Left ventricle myocardium superior (tissue), 1 donor: ENCODE measurements around the gene ATP2B2. TPM values are rescaled to one million over a fixed set of nuclear protein-coding genes. Genes with fewer than 3 reads are reported as not detected.

ENCODE experiments used
- ATAC-seq: fragments of 200-7000 bp; cut with Tn5 transposase; one replicate; pipeline ENCODE4 v1.9.1; 2020; ENCODE audit warnings: mild to moderate bottlenecking, moderate library complexity
- DNase-seq: peaks from one replicate; pipeline ENCODE4 v3.0.0-alpha.2; 2020
- intact Hi-C: fragments of 100-400 bp; cut with micrococcal nuclease; formaldehyde crosslinking; loops from one replicate; pipeline ENCODE4 v1.11.0; 2022
- total RNA-seq: library from RNA; stranded (reverse); fragmentation: NEBNext Ultra II Directional; extraction: Animal tissue kit (Norgen Biotek cat#: 25700); gene quantifications from one replicate; pipeline ENCODE4 v1.2.1, GENCODE V29; 2021
- donor health status: DM: no; HTN: yes; CAD: no; lungs with severe emphysema.

The ATP2B2 gene
- total RNA-seq, 1 donor from 2014 or later = not detected

GRCh38 chr3:10480871-10481378 lies 24.5 kb downstream of the ATP2B2 start:
- intact Hi-C loops = no loop called here
- DNase-seq (no peak), ATAC-seq (no peak)

DNA sequence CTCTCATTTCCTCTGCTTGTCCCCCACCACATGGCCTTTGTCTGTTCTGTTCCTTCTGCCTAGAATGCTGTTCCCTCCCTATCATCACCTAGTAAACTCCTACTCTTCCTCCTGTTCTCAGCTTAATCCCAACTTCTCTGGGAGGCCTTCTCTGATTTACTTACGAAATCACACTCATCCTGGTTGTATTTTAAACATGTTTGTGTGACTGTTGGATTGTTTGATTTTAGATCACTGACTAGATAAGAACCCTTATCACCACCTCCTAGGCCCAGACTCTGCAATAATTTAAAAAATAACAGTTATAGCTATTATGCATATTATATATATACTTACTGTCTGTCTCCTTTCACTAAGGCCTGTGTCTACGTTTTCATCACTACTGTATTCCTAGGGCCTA lies 26.1 kb downstream of the ATP2B2 start:
- no peak for ATAC-seq
- DNase-seq = no peak
- intact Hi-C loops = no loop called here

DNA sequence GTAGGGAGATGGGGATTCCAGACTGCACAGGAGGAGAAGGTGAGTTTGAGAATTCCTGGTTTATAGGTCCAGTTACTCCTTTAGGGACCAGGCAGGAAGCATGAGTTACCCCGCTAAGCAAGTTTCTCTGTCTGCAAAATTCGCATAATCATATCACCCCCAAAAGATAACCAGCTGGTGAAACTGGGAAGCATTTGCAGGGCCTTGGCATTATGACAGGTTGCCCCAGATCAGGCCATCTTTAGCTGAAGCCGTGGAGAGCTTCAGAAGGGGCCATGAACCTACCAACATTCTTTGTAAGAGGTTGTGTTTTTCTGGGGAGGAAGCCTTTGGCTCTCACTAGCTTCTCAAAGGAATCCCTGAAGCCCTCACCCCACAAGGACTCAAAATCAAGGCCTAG lies 29.4 kb downstream of the ATP2B2 start:
- intact Hi-C loops = no loop called here
- ATAC-seq = no peak
- no peak for DNase-seq

- intact Hi-C loops = no loop called here
- ATAC-seq (no peak), DNase-seq (no peak)
Observed at GRCh38 chr3:10474847-10475246, 30.5 kb downstream of the ATP2B2 start.

GRCh38 chr3:10474275-10474646 lies 31.1 kb downstream of the ATP2B2 start:
- intact Hi-C loops = no loop called here
- DNase-seq = no peak
- peak; percentile 18 for ATAC-seq

DNA sequence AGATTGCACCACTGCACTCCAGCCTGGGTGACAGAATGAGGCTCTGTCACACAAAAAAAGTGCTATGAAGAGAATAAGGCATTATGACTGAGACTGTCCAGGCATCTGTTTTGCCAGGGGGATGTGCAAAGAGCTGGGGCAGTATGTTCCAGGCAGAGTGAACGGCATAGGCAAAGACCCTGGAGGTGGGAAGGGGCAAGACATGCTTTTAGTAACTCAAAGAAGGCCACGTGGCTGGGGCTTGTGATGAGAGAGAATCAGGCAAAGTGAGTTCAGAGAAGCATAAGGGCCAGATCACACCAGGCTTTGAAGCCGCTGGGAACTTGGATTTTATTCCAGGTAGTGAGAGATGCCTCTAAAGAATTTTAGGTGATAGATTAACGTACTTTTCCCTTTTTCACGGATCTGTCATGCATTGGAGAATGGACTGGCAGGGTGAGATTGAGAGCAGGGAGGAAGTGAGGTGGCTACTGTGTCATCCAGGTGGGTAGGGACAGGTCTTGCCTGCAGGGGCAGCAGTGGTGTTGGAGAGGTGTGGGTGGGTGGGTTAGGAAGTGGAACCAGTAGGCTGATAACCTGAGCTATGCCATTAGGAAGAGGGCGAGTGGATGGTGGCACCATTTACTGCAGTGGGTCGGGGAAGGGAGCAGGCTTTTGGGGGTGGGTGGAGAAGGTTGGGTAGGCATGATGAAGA lies 31.7 kb downstream of the ATP2B2 start:
- intact Hi-C loops = no loop called here
- ATAC-seq = no peak
- no peak for DNase-seq

- ATAC-seq = no peak
- intact Hi-C loops = no loop called here
- DNase-seq = no peak
Observed at GRCh38 chr3:10472877-10473440, 32.4 kb downstream of the ATP2B2 start.

GRCh38 chr3:10471054-10471688 lies 34.2 kb downstream of the ATP2B2 start:
- DNase-seq = no peak
- ATAC-seq = no peak
- intact Hi-C loops = no loop called here

DNA sequence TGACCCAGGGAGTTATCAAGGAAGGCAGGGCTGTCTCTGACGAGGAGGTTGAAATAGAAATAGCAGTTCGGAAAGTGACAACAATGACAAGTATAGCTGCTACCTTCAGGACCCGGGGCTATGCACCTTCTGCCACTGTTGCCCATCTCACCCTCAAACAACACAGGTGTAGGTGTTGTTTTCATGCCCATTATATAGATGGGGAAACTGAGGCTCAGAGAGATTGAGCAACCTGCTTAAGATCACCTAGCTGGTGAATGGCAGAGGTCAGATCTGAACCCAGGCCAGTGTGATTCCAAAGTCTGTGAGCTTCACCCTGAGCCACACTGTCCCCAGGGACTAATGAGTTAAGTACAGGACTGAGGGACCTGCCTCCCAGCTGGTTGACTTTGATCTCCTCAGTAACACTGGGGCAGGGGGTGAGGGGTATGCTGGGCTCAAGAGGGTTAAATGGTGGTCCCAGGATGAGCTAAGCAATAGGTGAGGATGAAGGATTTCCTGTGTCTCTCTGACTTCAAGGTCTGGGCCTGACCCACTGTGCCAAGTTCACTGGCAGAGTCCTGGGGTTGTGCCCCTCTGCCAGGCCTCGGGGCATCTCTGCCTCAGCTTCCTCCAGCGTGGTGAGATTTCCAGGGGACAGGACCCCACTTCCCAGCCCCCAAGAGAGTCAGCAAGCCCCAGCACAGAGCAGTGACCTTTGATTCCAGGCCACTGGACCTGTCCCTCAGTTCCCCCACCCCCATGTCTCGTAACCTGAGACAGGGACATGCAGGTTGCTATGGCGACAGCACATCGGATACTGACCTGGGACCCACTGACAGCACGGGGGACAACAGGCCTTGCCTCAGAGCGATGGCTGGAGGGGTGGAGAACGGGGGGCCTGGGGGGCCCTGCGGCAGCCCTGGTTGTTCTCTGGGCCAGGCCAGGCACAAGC lies 35.0 kb downstream of the ATP2B2 start:
- no peak for DNase-seq
- ATAC-seq = no peak
- intact Hi-C loops = no loop called here

- ATAC-seq (no peak), DNase-seq (no peak)
- intact Hi-C loops = no loop called here
Observed at GRCh38 chr3:10469441-10470119, 35.8 kb downstream of the ATP2B2 start.

DNA sequence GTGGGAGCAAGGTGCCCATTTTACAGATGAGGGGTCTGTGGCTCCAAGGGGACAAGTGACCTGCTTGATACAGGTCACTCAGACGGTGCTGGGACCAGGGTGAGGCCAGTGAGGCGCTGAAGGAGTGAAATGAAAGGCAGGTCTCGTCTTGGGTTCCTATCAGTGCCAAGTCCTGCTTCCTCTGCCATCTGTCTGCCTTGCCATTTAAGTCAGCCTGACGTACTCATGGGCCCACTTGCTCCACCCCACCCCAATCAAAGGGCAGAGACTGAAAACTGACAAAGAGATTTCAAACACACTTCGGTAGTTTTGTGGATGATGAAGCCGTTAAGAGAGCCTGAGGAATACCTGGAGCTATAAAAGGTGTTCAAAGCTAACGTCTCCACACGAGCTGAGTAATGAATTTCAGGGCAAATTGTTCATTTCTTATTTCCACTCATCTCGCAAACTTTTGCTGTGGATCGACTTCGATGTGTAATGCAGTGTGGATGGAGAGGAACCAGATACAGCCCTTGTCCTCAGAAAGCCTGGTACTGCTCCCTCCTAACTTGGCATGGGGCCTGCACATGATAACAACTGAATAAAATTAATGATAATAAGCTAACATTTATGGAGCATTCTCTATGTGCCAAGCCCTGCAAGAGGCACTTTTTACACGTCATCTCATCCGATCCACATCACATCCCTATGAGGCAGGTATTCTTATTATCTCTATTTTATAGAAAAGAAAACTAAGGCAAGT lies 36.6 kb downstream of the ATP2B2 start:
- DNase-seq (no peak), ATAC-seq (no peak)
- intact Hi-C loops = no loop called here

- peak; percentile 49 for DNase-seq
Observed at GRCh38 chr3:10467904-10468612, 37.3 kb downstream of the ATP2B2 start.

GRCh38 chr3:10467204-10467603 lies 38.2 kb downstream of the ATP2B2 start:
- DNase-seq = no peak
- no peak for ATAC-seq
- intact Hi-C loops = no loop called here

More at GRCh38 chr3:10467904-10468612, 37.3 kb downstream of the ATP2B2 start:
- peak; percentile 40 for ATAC-seq
- intact Hi-C loops = no loop called here

DNA sequence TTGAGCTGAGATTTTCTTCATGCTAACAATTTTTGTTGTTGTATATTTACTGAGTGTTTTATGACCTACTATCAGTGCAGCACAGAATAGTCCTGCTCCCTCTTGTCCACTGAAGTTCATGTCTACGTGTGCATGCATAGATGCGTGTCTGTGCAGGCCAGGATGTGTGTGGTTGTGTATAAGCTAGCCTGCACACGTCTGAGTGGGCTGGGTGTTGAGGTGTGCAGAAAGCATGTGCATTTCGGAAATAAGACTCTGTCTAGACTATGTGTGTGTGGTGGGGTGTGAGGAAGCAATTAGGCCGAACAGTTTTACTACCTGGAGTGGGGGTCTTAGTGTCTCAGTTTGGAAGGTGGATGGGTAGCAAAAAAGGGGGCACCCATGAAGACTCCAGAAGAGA lies 39.2 kb downstream of the ATP2B2 start:
- intact Hi-C loops = no loop called here
- no peak for DNase-seq
- no peak for ATAC-seq

DNA sequence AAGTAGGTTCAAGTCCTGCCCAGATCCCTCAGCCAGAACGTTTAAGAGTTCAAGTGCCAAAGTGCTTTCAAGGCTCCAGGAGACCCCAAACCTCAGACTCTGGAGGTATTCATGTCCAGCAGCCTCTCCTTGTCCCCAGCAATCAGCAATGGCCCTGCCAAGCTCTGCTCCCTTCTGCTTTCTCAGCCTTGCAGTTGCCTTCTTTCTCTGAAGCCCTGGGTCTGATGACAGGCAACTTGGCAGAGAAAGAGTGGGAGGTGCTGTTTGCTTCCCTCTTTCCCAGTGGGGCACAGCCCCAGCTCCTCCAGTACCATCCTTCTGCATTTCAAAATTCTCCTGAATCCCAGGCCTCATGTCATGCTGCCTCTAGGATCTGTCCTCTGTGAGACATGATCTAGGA lies 40.2 kb downstream of the ATP2B2 start:
- intact Hi-C loops = no loop called here
- no peak for DNase-seq
- no peak for ATAC-seq

DNA sequence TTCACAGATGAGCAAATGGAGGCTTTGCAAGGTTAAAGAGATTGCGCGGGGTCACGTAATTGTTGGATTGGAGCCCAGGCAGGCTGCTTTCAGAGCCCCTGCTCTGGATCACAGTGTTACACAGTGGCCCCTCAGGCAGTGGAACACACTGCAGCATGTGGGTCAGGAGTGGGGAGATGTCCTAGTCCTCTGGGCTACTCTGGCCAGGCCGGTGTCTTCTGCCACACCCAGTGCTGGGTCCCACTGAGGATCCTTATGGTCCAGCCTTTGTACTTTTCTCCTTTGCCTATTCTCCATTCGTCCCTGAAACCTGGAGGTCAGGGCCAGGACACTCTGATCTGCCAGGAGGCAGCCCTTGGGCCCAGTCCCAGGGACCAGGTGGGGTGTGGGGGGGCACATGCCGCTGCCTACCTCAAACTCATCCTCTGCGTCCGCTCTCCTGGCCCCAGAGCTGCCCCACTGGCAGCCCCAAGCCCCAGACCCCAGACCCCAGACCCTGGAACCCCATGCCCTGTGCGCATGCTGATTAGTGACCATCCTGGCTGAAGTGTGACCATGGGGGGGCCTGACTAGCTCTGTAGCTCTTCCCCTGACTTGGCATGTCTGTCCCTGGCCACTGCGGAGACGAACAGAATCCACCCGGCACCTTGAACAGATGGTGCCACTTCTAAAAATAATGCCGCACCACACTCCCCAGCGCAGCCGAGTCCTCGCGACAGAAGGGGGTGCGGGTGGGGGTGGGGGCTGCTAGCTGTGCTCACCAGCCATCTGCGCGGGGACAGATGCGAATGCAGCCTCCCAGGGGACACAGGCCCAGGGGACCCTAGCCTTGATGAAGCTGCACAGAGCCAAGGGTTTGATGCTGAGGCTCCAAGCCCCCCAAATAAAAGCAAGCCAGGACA lies 41.6 kb downstream of the ATP2B2 start:
- intact Hi-C loops = no loop called here
- DNase-seq = no peak
- ATAC-seq = no peak
